IMR-90 (cell line): ENCODE results near the gene LHPP.

Experiments
- BHLHE40 ChIP-seq: fragments of 150-350 bp; IDR thresholded peaks from 2 replicates; pipeline ENCODE4 v1.6.1; 2016; ENCODE audit warnings: mild to moderate bottlenecking, low read depth, low read length
- CEBPB ChIP-seq: IDR thresholded peaks from 2 replicates; pipeline ENCODE4 v1.6.1; 2012; ENCODE audit warnings: low read depth, low read length, improper control_type of control experiment
- CHD1 ChIP-seq: IDR thresholded peaks from 2 replicates; pipeline ENCODE4 v1.6.1; 2012; ENCODE audit warnings: low read depth, low read length, improper control_type of control experiment
- ELK1 ChIP-seq: fragments of 150-350 bp; IDR thresholded peaks from 2 replicates; pipeline ENCODE4 v1.6.1; 2016; ENCODE audit warnings: low read depth, mild to moderate bottlenecking, low read length, moderate library complexity, borderline replicate concordance
- MAZ ChIP-seq: IDR thresholded peaks from 2 replicates; pipeline ENCODE4 v1.6.1; 2012; ENCODE audit warnings: low read depth, mild to moderate bottlenecking, low read length, improper control_type of control experiment, moderate library complexity, borderline replicate concordance
- MXI1 ChIP-seq: IDR thresholded peaks from 2 replicates; pipeline ENCODE4 v1.6.1; 2012; ENCODE audit warnings: low read depth, mild to moderate bottlenecking, low read length, moderate library complexity, borderline replicate concordance
- POLR2A ChIP-seq: IDR thresholded peaks from 2 replicates; pipeline ENCODE4 v1.6.1; 2012; ENCODE audit warnings: mild to moderate bottlenecking, low read depth, low read length
- RAD21 ChIP-seq: IDR thresholded peaks from 2 replicates; pipeline ENCODE4 v1.6.1; 2012; ENCODE audit warnings: low read length, improper control_type of control experiment
- RCOR1 ChIP-seq: IDR thresholded peaks from 2 replicates; pipeline ENCODE4 v1.6.1; 2012; ENCODE audit warnings: mild to moderate bottlenecking, low read length, improper control_type of control experiment; ENCODE audit not compliant: insufficient replicate concordance
- SMC3 ChIP-seq: fragments of 150-350 bp; IDR thresholded peaks from 2 replicates; pipeline ENCODE4 v1.6.1; 2016; ENCODE audit warnings: low read depth, mild to moderate bottlenecking, antibody characterized with exemption, low read length, moderate library complexity
- TF ChIP-seq, protein P1 (sequence below): conservative IDR thresholded peaks from 2 replicates; pipeline ENCODE4 v1.5.1; 2012; ENCODE audit warnings: mild to moderate bottlenecking, low read depth, low read length, improper control_type of control experiment
- TF ChIP-seq, protein P2 (sequence below): fragments of 150-350 bp; IDR thresholded peaks from 2 replicates; pipeline ENCODE4 v1.6.1; 2017; ENCODE audit warnings: mild to moderate bottlenecking, antibody characterized with exemption, low read length, low read depth

- TF ChIP-seq, protein P1, sequence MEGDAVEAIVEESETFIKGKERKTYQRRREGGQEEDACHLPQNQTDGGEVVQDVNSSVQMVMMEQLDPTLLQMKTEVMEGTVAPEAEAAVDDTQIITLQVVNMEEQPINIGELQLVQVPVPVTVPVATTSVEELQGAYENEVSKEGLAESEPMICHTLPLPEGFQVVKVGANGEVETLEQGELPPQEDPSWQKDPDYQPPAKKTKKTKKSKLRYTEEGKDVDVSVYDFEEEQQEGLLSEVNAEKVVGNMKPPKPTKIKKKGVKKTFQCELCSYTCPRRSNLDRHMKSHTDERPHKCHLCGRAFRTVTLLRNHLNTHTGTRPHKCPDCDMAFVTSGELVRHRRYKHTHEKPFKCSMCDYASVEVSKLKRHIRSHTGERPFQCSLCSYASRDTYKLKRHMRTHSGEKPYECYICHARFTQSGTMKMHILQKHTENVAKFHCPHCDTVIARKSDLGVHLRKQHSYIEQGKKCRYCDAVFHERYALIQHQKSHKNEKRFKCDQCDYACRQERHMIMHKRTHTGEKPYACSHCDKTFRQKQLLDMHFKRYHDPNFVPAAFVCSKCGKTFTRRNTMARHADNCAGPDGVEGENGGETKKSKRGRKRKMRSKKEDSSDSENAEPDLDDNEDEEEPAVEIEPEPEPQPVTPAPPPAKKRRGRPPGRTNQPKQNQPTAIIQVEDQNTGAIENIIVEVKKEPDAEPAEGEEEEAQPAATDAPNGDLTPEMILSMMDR: no peak
- no peak for TF ChIP-seq CEBPB
- no peak for TF ChIP-seq POLR2A
- no peak for TF ChIP-seq ELK1
- TF ChIP-seq, protein P2, sequence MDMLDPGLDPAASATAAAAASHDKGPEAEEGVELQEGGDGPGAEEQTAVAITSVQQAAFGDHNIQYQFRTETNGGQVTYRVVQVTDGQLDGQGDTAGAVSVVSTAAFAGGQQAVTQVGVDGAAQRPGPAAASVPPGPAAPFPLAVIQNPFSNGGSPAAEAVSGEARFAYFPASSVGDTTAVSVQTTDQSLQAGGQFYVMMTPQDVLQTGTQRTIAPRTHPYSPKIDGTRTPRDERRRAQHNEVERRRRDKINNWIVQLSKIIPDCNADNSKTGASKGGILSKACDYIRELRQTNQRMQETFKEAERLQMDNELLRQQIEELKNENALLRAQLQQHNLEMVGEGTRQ: no peak
- TF ChIP-seq BHLHE40: no peak
- no peak for TF ChIP-seq CHD1
- no peak for TF ChIP-seq MAZ
- no peak for TF ChIP-seq RAD21
- TF ChIP-seq SMC3: no peak
- TF ChIP-seq RCOR1: no peak
- no peak for TF ChIP-seq MXI1
These were observed 31.5 kb upstream of the LHPP start for GRCh38 chr10:124430077-124430476.
